WTC11 (cell line): ENCODE measurements around the gene IL12RB2. TPM values are rescaled to one million over a fixed set of nuclear protein-coding genes. Genes with fewer than 3 reads are reported as not detected.
A peak's percentile ranks its signal among the peaks of the same experiment; 100 is the strongest.

ENCODE experiments used
- ATAC-seq: fragments of 200-7000 bp; cut with Tn5 transposase; 2 replicates; pipeline ENCODE4 v1.10.0; 2021; ENCODE audit warnings: mild to moderate bottlenecking, moderate library complexity
- CTCF ChIA-PET: fragments of 300-600 bp; sonication (Branson Sonifier 250); formaldehyde crosslinking; loops from one replicate; lab custom pipeline; 2021; ENCODE audit warnings: antibody characterized with exemption; lab: Charles Lee
- POLR2A ChIA-PET: fragments of 350-600 bp; sonication (Branson Sonifier 250); formaldehyde crosslinking; loops from one replicate; lab custom pipeline; 2021; ENCODE audit warnings: antibody characterized with exemption; lab: Charles Lee
- DNase-seq: peaks from one replicate; pipeline ENCODE4 v3.0.0; 2021; ENCODE audit warnings: low spot score
- H3K27ac Mint-ChIP-seq: 2 replicates; pipeline ENCODE4 v1.8.0; 2021; ENCODE audit warnings: mixed read lengths
- H3K27me3 Mint-ChIP-seq: 2 replicates; pipeline ENCODE4 v1.8.0; 2021; ENCODE audit warnings: low read depth, mild to moderate bottlenecking, moderate library complexity, mixed read lengths
- H3K36me3 Mint-ChIP-seq: 2 replicates; pipeline ENCODE4 v1.8.0; 2021; ENCODE audit warnings: mixed read lengths
- H3K4me1 Mint-ChIP-seq: 2 replicates; pipeline ENCODE4 v1.8.0; 2022; ENCODE audit warnings: mixed read lengths
- H3K4me3 Mint-ChIP-seq: 2 replicates; pipeline ENCODE4 v1.8.0; 2021; ENCODE audit warnings: mild to moderate bottlenecking, moderate library complexity, mixed read lengths
- H3K9me3 Mint-ChIP-seq: 2 replicates; pipeline ENCODE4 v1.8.0; 2021; ENCODE audit warnings: mixed read lengths
- CREB1 ChIP-seq: sonication (generic); formaldehyde crosslinking; IDR thresholded peaks from 2 replicates; pipeline ENCODE4 v1.8.0; 2023; ENCODE audit warnings: mild to moderate bottlenecking, missing genetic modification reagents
- CREM ChIP-seq: sonication (generic); formaldehyde crosslinking; IDR thresholded peaks from 2 replicates; pipeline ENCODE4 v1.8.1; 2022; ENCODE audit warnings: mild to moderate bottlenecking, missing genetic modification reagents, moderate library complexity
- ESRRA ChIP-seq: sonication (generic); formaldehyde crosslinking; IDR thresholded peaks from 2 replicates; pipeline ENCODE4 v1.8.1; 2022; ENCODE audit warnings: mild to moderate bottlenecking, missing genetic modification reagents, borderline replicate concordance
- GRHL2 ChIP-seq: fragments of 250-450 bp; sonication (Bioruptor Pico); IDR thresholded peaks from 2 replicates; pipeline ENCODE4 v1.8.0; 2022; ENCODE audit warnings: mild to moderate bottlenecking, moderate library complexity; ENCODE audit not compliant: insufficient replicate concordance, severe bottlenecking
- JUN ChIP-seq: sonication (generic); formaldehyde crosslinking; IDR thresholded peaks from 2 replicates; pipeline ENCODE4 v1.8.0; 2023; ENCODE audit warnings: mild to moderate bottlenecking, missing genetic modification reagents
- KAT7 ChIP-seq: sonication (generic); formaldehyde crosslinking; IDR thresholded peaks from 2 replicates; pipeline ENCODE4 v1.8.1; 2023; ENCODE audit warnings: missing genetic modification reagents, mild to moderate bottlenecking, borderline replicate concordance
- SMAD3 ChIP-seq: sonication (generic); formaldehyde crosslinking; IDR thresholded peaks from 2 replicates; pipeline ENCODE4 v1.8.0; 2022; ENCODE audit warnings: missing genetic modification reagents, mild to moderate bottlenecking, borderline replicate concordance
- TCF7 ChIP-seq: sonication (generic); formaldehyde crosslinking; IDR thresholded peaks from 2 replicates; pipeline ENCODE4 v1.8.0; 2022; ENCODE audit warnings: mild to moderate bottlenecking, low read depth, missing genetic modification reagents, moderate library complexity
- TEAD1 ChIP-seq: sonication (generic); formaldehyde crosslinking; IDR thresholded peaks from 2 replicates; pipeline ENCODE4 v1.8.0; 2022; ENCODE audit warnings: mild to moderate bottlenecking, missing genetic modification reagents
- ZBTB21 ChIP-seq: sonication (generic); formaldehyde crosslinking; IDR thresholded peaks from 2 replicates; pipeline ENCODE4 v1.8.1; 2023; ENCODE audit warnings: mild to moderate bottlenecking, missing genetic modification reagents, borderline replicate concordance
- ZNF138 ChIP-seq: sonication (generic); formaldehyde crosslinking; conservative IDR thresholded peaks from 2 replicates; pipeline ENCODE4 v1.8.1; 2022; ENCODE audit warnings: mild to moderate bottlenecking, moderate library complexity, missing genetic modification reagents
- ZNF219 ChIP-seq: sonication (generic); formaldehyde crosslinking; IDR thresholded peaks from 2 replicates; pipeline ENCODE4 v1.8.0; 2023; ENCODE audit warnings: missing genetic modification reagents, mild to moderate bottlenecking, borderline replicate concordance
- ZNF416 ChIP-seq: fragments of 250-450 bp; sonication (Bioruptor Pico); IDR thresholded peaks from 2 replicates; pipeline ENCODE4 v1.9.0; 2021; ENCODE audit warnings: mild to moderate bottlenecking, inconsistent platforms
- ZNF423 ChIP-seq: fragments of 250-450 bp; sonication (Bioruptor Pico); IDR thresholded peaks from 2 replicates; pipeline ENCODE4 v2.1.2; 2022; ENCODE audit warnings: mild to moderate bottlenecking, moderate library complexity
- total RNA-seq: library from RNA; stranded (reverse); gene quantifications from 3 replicates; pipeline ENCODE4 v1.2.3, GENCODE V29; 2021
- TF ChIP-seq, protein P1 (sequence below): sonication (generic); formaldehyde crosslinking; IDR thresholded peaks from 2 replicates; pipeline ENCODE4 v1.8.1; 2022; ENCODE audit warnings: missing genetic modification reagents, borderline replicate concordance
- TF ChIP-seq, protein P2 (sequence below): sonication (generic); formaldehyde crosslinking; IDR thresholded peaks from 2 replicates; pipeline ENCODE4 v1.8.1; 2023; ENCODE audit warnings: mild to moderate bottlenecking, moderate library complexity, missing genetic modification reagents
- TF ChIP-seq, protein P3 (sequence below): sonication (generic); formaldehyde crosslinking; IDR thresholded peaks from 2 replicates; pipeline ENCODE4 v1.8.1; 2023; ENCODE audit warnings: mild to moderate bottlenecking, missing genetic modification reagents, moderate library complexity
- TF ChIP-seq, protein P4 (sequence below): fragments of 250-450 bp; sonication (Bioruptor Pico); IDR thresholded peaks from 2 replicates; pipeline ENCODE4 v1.9.0; 2021; ENCODE audit warnings: moderate library complexity, mild to moderate bottlenecking, inconsistent platforms, borderline replicate concordance
- TF ChIP-seq, protein P5 (sequence below): sonication (generic); formaldehyde crosslinking; IDR thresholded peaks from 2 replicates; pipeline ENCODE4 v1.8.1; 2022; ENCODE audit warnings: low read depth, mild to moderate bottlenecking, moderate library complexity, missing genetic modification reagents, borderline replicate concordance
- TF ChIP-seq, protein P6 (sequence below): sonication (generic); formaldehyde crosslinking; IDR thresholded peaks from 2 replicates; pipeline ENCODE4 v1.8.1; 2023; ENCODE audit warnings: mild to moderate bottlenecking, missing genetic modification reagents, moderate library complexity
- TF ChIP-seq, protein P7 (sequence below): sonication (generic); formaldehyde crosslinking; IDR thresholded peaks from 2 replicates; pipeline ENCODE4 v1.8.1; 2023; ENCODE audit warnings: mild to moderate bottlenecking, missing genetic modification reagents, borderline replicate concordance
- TF ChIP-seq, protein P8 (sequence below): sonication (generic); formaldehyde crosslinking; IDR thresholded peaks from 2 replicates; pipeline ENCODE4 v1.8.0; 2022; ENCODE audit warnings: mild to moderate bottlenecking, missing genetic modification reagents

Gene IL12RB2
- total RNA-seq, 1 experiment from 2014 or later, result 0.81 TPM

DNA sequence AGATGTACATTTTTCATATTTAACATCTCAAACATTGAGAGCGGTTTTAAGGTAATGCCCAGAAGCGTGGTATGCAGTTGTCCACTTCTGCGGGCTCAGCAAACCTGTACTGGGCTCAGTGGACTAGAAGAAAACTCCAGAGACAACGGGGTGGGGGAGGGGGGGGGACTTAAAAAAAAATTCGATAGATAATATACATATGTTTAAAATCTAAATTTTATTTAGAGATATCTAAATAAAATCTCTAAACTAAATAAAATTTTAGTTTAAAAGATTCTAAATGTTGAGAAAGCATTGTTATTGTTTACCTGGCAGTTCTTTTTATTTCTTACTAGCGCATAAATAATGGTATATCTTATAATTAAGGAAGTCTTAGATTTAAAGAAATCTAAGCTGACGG is 1.1 kb upstream of the IL12RB2 start (continued):
- TF ChIP-seq, protein P1, sequence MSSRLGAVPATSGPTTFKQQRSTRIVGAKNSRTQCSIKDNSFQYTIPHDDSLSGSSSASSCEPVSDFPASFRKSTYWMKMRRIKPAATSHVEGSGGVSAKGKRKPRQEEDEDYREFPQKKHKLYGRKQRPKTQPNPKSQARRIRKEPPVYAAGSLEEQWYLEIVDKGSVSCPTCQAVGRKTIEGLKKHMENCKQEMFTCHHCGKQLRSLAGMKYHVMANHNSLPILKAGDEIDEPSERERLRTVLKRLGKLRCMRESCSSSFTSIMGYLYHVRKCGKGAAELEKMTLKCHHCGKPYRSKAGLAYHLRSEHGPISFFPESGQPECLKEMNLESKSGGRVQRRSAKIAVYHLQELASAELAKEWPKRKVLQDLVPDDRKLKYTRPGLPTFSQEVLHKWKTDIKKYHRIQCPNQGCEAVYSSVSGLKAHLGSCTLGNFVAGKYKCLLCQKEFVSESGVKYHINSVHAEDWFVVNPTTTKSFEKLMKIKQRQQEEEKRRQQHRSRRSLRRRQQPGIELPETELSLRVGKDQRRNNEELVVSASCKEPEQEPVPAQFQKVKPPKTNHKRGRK, result no peak
- TF ChIP-seq, protein P2, sequence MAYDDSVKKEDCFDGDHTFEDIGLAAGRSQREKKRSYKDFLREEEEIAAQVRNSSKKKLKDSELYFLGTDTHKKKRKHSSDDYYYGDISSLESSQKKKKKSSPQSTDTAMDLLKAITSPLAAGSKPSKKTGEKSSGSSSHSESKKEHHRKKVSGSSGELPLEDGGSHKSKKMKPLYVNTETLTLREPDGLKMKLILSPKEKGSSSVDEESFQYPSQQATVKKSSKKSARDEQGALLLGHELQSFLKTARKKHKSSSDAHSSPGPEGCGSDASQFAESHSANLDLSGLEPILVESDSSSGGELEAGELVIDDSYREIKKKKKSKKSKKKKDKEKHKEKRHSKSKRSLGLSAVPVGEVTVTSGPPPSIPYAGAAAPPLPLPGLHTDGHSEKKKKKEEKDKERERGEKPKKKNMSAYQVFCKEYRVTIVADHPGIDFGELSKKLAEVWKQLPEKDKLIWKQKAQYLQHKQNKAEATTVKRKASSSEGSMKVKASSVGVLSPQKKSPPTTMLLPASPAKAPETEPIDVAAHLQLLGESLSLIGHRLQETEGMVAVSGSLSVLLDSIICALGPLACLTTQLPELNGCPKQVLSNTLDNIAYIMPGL (CRISPR knock-in tag), result no peak
- TF ChIP-seq TCF7 (CRISPR knock-in tag) (no peak), ESRRA (no peak), ZNF423 (CRISPR knock-in tag) (no peak), CREB1 (CRISPR knock-in tag) (no peak), ZNF219 (no peak), CREM (CRISPR knock-in tag) (no peak), ZNF138 (CRISPR knock-in tag) (no peak)
- TF ChIP-seq, protein P3, sequence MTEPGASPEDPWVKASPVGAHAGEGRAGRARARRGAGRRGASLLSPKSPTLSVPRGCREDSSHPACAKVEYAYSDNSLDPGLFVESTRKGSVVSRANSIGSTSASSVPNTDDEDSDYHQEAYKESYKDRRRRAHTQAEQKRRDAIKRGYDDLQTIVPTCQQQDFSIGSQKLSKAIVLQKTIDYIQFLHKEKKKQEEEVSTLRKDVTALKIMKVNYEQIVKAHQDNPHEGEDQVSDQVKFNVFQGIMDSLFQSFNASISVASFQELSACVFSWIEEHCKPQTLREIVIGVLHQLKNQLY (CRISPR knock-in tag), result no peak
- TF ChIP-seq, protein P4, sequence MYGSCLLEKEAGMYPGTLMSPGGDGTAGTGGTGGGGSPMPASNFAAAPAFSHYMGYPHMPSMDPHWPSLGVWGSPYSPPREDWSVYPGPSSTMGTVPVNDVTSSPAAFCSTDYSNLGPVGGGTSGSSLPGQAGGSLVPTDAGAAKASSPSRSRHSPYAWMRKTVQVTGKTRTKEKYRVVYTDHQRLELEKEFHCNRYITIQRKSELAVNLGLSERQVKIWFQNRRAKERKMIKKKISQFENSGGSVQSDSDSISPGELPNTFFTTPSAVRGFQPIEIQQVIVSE, result no peak
- TF ChIP-seq, protein P5, sequence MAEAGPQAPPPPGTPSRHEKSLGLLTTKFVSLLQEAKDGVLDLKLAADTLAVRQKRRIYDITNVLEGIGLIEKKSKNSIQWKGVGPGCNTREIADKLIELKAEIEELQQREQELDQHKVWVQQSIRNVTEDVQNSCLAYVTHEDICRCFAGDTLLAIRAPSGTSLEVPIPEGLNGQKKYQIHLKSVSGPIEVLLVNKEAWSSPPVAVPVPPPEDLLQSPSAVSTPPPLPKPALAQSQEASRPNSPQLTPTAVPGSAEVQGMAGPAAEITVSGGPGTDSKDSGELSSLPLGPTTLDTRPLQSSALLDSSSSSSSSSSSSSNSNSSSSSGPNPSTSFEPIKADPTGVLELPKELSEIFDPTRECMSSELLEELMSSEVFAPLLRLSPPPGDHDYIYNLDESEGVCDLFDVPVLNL (CRISPR knock-in tag), result no peak
- TF ChIP-seq, protein P6, sequence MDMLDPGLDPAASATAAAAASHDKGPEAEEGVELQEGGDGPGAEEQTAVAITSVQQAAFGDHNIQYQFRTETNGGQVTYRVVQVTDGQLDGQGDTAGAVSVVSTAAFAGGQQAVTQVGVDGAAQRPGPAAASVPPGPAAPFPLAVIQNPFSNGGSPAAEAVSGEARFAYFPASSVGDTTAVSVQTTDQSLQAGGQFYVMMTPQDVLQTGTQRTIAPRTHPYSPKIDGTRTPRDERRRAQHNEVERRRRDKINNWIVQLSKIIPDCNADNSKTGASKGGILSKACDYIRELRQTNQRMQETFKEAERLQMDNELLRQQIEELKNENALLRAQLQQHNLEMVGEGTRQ, result no peak

DNA sequence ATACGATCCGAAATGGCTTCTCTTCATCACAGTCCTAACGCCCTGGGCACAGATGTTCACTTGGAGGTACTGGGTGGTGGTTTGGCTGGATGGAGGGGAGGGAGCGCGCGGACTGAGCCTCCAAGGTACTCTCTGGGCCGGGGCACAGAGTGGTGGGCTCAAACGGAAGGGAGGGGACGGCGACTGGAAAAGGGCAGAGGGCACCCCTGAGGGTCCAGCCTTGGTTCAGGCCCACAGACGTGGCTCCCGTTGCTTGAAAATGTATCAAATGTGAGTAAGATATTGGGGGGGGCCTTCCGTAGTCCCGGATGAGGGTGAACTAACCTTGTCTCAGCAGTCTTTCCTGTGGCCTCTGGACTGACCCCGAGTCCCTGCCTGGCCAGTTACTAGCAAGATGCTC is 463 bp downstream of the IL12RB2 start:
- Mint-ChIP-seq H3K9me3 (no peaks in the 10 kb centered on the region), H3K36me3 (no peaks in the 10 kb centered on the region), H3K27ac (no peak overlapping the region), H3K27me3 (peaks cover 55% of the 10 kb centered on the region), H3K4me1 (peaks cover 7% of the 10 kb centered on the region), H3K4me3 (peak overlapping the region; percentile 87)
- peak; percentile 35 for DNase-seq
- POLR2A ChIA-PET, result no interaction called here
- ATAC-seq, result peak; percentile 87
- CTCF ChIA-PET, result interaction anchor here (1.0 kb wide), 2 partner anchors 9 to 46 kb away, joined by 4 to 5 read pairs; no protein-coding TSS in a partner anchor
- TF ChIP-seq TEAD1, result no peak
- TF ChIP-seq, protein P7, sequence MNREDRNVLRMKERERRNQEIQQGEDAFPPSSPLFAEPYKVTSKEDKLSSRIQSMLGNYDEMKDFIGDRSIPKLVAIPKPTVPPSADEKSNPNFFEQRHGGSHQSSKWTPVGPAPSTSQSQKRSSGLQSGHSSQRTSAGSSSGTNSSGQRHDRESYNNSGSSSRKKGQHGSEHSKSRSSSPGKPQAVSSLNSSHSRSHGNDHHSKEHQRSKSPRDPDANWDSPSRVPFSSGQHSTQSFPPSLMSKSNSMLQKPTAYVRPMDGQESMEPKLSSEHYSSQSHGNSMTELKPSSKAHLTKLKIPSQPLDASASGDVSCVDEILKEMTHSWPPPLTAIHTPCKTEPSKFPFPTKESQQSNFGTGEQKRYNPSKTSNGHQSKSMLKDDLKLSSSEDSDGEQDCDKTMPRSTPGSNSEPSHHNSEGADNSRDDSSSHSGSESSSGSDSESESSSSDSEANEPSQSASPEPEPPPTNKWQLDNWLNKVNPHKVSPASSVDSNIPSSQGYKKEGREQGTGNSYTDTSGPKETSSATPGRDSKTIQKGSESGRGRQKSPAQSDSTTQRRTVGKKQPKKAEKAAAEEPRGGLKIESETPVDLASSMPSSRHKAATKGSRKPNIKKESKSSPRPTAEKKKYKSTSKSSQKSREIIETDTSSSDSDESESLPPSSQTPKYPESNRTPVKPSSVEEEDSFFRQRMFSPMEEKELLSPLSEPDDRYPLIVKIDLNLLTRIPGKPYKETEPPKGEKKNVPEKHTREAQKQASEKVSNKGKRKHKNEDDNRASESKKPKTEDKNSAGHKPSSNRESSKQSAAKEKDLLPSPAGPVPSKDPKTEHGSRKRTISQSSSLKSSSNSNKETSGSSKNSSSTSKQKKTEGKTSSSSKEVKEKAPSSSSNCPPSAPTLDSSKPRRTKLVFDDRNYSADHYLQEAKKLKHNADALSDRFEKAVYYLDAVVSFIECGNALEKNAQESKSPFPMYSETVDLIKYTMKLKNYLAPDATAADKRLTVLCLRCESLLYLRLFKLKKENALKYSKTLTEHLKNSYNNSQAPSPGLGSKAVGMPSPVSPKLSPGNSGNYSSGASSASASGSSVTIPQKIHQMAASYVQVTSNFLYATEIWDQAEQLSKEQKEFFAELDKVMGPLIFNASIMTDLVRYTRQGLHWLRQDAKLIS (CRISPR knock-in tag), result no peak
- no peak for TF ChIP-seq KAT7 (CRISPR knock-in tag)
- TF ChIP-seq SMAD3 (CRISPR knock-in tag), result no peak
- no peak for TF ChIP-seq ZNF138 (CRISPR knock-in tag)
- no peak for TF ChIP-seq JUN (CRISPR knock-in tag)
- no peak for TF ChIP-seq GRHL2 (CRISPR knock-in tag)
- no peak for TF ChIP-seq ZNF416
- TF ChIP-seq, protein P8, sequence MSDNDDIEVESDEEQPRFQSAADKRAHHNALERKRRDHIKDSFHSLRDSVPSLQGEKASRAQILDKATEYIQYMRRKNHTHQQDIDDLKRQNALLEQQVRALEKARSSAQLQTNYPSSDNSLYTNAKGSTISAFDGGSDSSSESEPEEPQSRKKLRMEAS (CRISPR knock-in tag), result no peak
- TF ChIP-seq ZBTB21 (CRISPR knock-in tag), result no peak
